Kidney glomerular epithelial cell (primary cell): ENCODE measurements around the gene PIK3R5.

Experiments
- DNase-seq: peaks from one replicate; lab custom pipeline; 2025; lab: John Stamatoyannopoulos, UW

The PIK3R5 gene

GRCh38 chr17:8829036-8829941 is 136.2 kb downstream of the PIK3R5 start:
- no peak for DNase-seq
